ENCODE measurements around the gene SNX33.
"Not testable (repeated sequence)": the region's sequence is repeated elsewhere in the genome, so short reads cannot be mapped to it uniquely, and the experiment has no call there.

SNX33 gene

GRCh38 chr15:75696311-75696720 lies 48.6 kb downstream of the SNX33 start:
- no peak for ATAC-seq
- TF ChIP-seq ARNTL (CRISPR knock-in tag; IDR thresholded peaks at IDR 0.05; ENCODE audit: borderline replicate concordance, low read depth) (no peak), CREB5 (CRISPR knock-in tag; IDR thresholded peaks at IDR 0.05; ENCODE audit: low read depth) (no peak), PATZ1 (CRISPR knock-in tag; IDR thresholded peaks at IDR 0.05; ENCODE audit: borderline replicate concordance) (no peak), PPARA (CRISPR knock-in tag; IDR thresholded peaks at IDR 0.05; ENCODE audit: borderline replicate concordance) (no peak), CSDC2 (CRISPR knock-in tag; IDR thresholded peaks at IDR 0.05) (no peak), OSR1 (CRISPR knock-in tag; IDR thresholded peaks at IDR 0.05) (no peak), ZFP30 (CRISPR knock-in tag; IDR thresholded peaks at IDR 0.05) (no peak), ESRRG (CRISPR knock-in tag; IDR thresholded peaks at IDR 0.05) (no peak), TSHZ2 (CRISPR knock-in tag; IDR thresholded peaks at IDR 0.05) (no peak), TCF4 (CRISPR knock-in tag; IDR thresholded peaks at IDR 0.05; ENCODE audit: borderline replicate concordance) (no peak)

- TF ChIP-seq GLIS3 (CRISPR knock-in tag; IDR thresholded peaks at IDR 0.05) (no peak), ZFP30 (CRISPR knock-in tag; IDR thresholded peaks at IDR 0.05) (no peak), TOX (CRISPR knock-in tag; IDR thresholded peaks at IDR 0.05; ENCODE audit: borderline replicate concordance) (no peak), CSDC2 (CRISPR knock-in tag; IDR thresholded peaks at IDR 0.05) (no peak), ZNF8 (CRISPR knock-in tag; IDR thresholded peaks at IDR 0.05) (no peak)
- ATAC-seq = no peak
These were observed 49.1 kb downstream of the SNX33 start for GRCh38 chr15:75696854-75697259.

GRCh38 chr15:75697523-75697922 lies 49.8 kb downstream of the SNX33 start:
- TF ChIP-seq SNAI2 (CRISPR knock-in tag; IDR thresholded peaks at IDR 0.05) = no peak
- no peak for TF ChIP-seq RARB (CRISPR knock-in tag; IDR thresholded peaks at IDR 0.05)
- TF ChIP-seq ZFP3 (CRISPR knock-in tag; IDR thresholded peaks at IDR 0.05) = no peak
- no peak for TF ChIP-seq OSR1 (CRISPR knock-in tag; IDR thresholded peaks at IDR 0.05)
- TF ChIP-seq ZFP30 (CRISPR knock-in tag; IDR thresholded peaks at IDR 0.05) = no peak
- TF ChIP-seq CSDC2 (CRISPR knock-in tag; IDR thresholded peaks at IDR 0.05) = no peak
- no peak for TF ChIP-seq ZNF8 (CRISPR knock-in tag; IDR thresholded peaks at IDR 0.05)
- TF ChIP-seq ESRRG (CRISPR knock-in tag; IDR thresholded peaks at IDR 0.05) = no peak
- TF ChIP-seq ARNTL (CRISPR knock-in tag; IDR thresholded peaks at IDR 0.05; ENCODE audit: borderline replicate concordance, low read depth) = no peak
- no peak for TF ChIP-seq GLIS3 (CRISPR knock-in tag; IDR thresholded peaks at IDR 0.05)
- TF ChIP-seq TCF4 (CRISPR knock-in tag; IDR thresholded peaks at IDR 0.05; ENCODE audit: borderline replicate concordance) = no peak
- TF ChIP-seq TSHZ2 (CRISPR knock-in tag; IDR thresholded peaks at IDR 0.05) = no peak
- no peak for TF ChIP-seq ISL1 (CRISPR knock-in tag; IDR thresholded peaks at IDR 0.05)
- no peak for ATAC-seq

GRCh38 chr15:75697974-75698747 lies 50.4 kb downstream of the SNX33 start:
- not testable (repeated sequence) for ATAC-seq

GRCh38 chr15:75699517-75699916 lies 51.8 kb downstream of the SNX33 start:
- not testable (repeated sequence) for ATAC-seq

- ATAC-seq = peak; percentile 76
These were observed 52.5 kb downstream of the SNX33 start for GRCh38 chr15:75699961-75700874.

GRCh38 chr15:75701071-75702003 lies 53.6 kb downstream of the SNX33 start:
- ATAC-seq = not testable (repeated sequence)

Data from SK-N-SH treated with all-trans-retinoic acid at 6 μM for 48 hours (cell line).